GM19239 (cell line): ENCODE measurements around the gene CENPT.
A peak's percentile ranks its signal among the peaks of the same experiment; 100 is the strongest.
"Not testable (repeated sequence)": the region's sequence is repeated elsewhere in the genome, so short reads cannot be mapped to it uniquely, and the experiment has no call there.

Experiments used
- DNase-seq: peaks from one replicate; pipeline ENCODE4 v3.0.0; 2011; ENCODE audit warnings: low spot score; ENCODE audit not compliant: insufficient read length
- FAIRE-seq: peaks from 2 replicates; lab custom pipeline; 2011; peaks lifted over from hg19 to GRCh38; lab: Jason Lieb, UNC

CENPT gene

GRCh38 chr16:67878232-67878631 lies 30.7 kb upstream of the CENPT start:
- FAIRE-seq (no peak), DNase-seq (no peak)

GRCh38 chr16:67877064-67877463 lies 29.6 kb upstream of the CENPT start:
- no peak for DNase-seq
- FAIRE-seq = no peak

GRCh38 chr16:67874372-67874771 lies 26.9 kb upstream of the CENPT start:
- FAIRE-seq = no peak
- no peak for DNase-seq

GRCh38 chr16:67873435-67874370 lies 26.2 kb upstream of the CENPT start:
- FAIRE-seq = peak; percentile 8
- DNase-seq = no peak

GRCh38 chr16:67872631-67873434 lies 25.3 kb upstream of the CENPT start, which contains the start of gene EDC4:
Gene EDC4, plus strand, starts transcription at chr16:67873052. Its CDS starts 210 bp downstream, at chr16:67873262.
- peak; percentile 80 for FAIRE-seq
- DNase-seq = peak; percentile 96

GRCh38 chr16:67872131-67872630 lies 24.7 kb upstream of the CENPT start:
- FAIRE-seq = no peak
- DNase-seq = no peak

GRCh38 chr16:67871256-67871655 lies 23.8 kb upstream of the CENPT start:
- DNase-seq (no peak), FAIRE-seq (no peak)

- no peak for DNase-seq
- no peak for FAIRE-seq
Observed at GRCh38 chr16:67869653-67870052, 22.2 kb upstream of the CENPT start.

GRCh38 chr16:67868290-67868689 lies 20.8 kb upstream of the CENPT start:
- FAIRE-seq = no peak
- no peak for DNase-seq

- no peak for DNase-seq
Observed at GRCh38 chr16:67865318-67865717, 17.8 kb upstream of the CENPT start.

GRCh38 chr16:67864594-67864993 lies 17.1 kb upstream of the CENPT start:
- DNase-seq (no peak), FAIRE-seq (no peak)

More at GRCh38 chr16:67865318-67865717, 17.8 kb upstream of the CENPT start:
- no peak for FAIRE-seq

- not testable (repeated sequence) for DNase-seq, FAIRE-seq
Observed at GRCh38 chr16:67864044-67864443, 16.6 kb upstream of the CENPT start.

GRCh38 chr16:67862623-67863583 lies 15.4 kb upstream of the CENPT start:
- FAIRE-seq = no peak
- no peak for DNase-seq

GRCh38 chr16:67861877-67862276 lies 14.4 kb upstream of the CENPT start:
- FAIRE-seq (no peak), DNase-seq (no peak)

- FAIRE-seq = no peak
- DNase-seq = no peak
Observed at GRCh38 chr16:67860589-67861398, 13.3 kb upstream of the CENPT start.

GRCh38 chr16:67858500-67858899 lies 11.0 kb upstream of the CENPT start:
- FAIRE-seq = no peak
- no peak for DNase-seq

- FAIRE-seq (no peak), DNase-seq (no peak)
Observed at GRCh38 chr16:67857547-67858233, 10.2 kb upstream of the CENPT start.

- DNase-seq = no peak
- FAIRE-seq = no peak
Observed at GRCh38 chr16:67856927-67857546, 9.5 kb upstream of the CENPT start.
